NCI-H187 treated with DMSO at 0.1 percent for 48 hours (cell line): Measurements from ENCODE around the gene MCM8.

Experiments used
- DNase-seq: peaks from one replicate; lab custom pipeline; 2025; lab: John Stamatoyannopoulos, UW

Gene MCM8

GRCh38 chr20:6041808-6042265, 91.4 kb downstream of the MCM8 start:
- DNase-seq, result no peak

DNA sequence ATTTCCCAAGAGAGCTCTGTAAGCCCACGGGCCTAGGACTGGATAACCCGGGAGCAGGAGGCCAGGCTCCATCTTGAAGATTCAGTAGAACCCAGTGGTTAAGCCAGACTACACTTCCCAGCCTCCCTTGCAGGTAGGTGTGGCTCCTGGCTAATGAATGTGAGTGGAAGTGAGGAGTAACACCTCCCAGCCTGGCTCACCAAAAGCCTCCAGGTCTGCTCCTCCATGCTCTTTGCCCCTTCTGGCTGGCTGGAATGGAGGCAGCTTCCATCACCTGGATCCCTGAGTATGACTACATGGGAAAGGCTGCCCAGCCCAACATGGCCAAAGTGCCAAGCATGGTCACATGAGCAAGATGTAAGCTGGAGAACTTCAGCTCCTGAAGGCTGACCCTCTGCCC, 93.7 kb downstream of the MCM8 start:
- DNase-seq, result no peak

DNA sequence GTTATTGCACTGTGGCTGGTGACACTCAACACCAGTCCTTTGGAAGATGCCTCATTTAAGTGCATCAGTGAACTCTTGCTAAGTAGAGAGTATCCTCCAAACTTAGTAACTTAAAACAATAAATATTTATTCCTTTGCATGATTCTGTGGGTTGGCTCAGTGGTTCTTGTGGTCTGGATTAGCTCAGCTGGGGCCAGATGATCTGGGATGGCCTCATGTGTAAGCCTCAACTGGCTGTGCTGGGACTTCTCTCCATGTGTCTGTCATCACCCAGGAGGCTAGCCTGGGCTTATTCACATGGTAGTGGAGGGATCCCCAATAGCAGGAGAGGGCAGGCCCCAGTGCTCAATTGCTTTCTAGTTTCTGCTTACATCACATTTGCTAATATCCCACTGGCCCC, 95.1 kb downstream of the MCM8 start:
- no peak for DNase-seq

DNA sequence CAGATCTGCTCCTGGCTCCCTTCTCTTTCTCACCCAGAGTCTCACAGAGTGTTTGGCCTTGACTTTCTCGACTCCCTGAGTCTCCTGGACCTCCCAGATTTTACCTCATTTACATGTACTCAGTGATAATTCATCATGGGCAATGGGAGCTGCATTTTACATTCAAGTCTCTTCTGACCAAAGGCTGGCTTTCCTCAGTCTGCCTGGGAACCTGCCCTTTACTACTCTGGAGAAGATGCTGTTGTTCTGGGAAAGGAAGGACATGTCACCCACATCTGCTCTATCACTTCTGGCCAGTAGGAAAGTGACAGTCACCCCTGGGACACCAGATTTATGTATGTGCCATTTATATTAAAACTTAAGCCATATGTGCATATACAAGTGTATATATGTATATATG, 96.0 kb downstream of the MCM8 start:
- DNase-seq, result no peak

GRCh38 chr20:6048391-6048790, 97.9 kb downstream of the MCM8 start:
- no peak for DNase-seq
